Coronary artery (tissue), 2 donors: Measurements from ENCODE around the gene VMP1.
"Not testable (repeated sequence)": the region's sequence is repeated elsewhere in the genome, so short reads cannot be mapped to it uniquely, and the experiment has no call there.

ENCODE experiments used
- DNase-seq: peaks from one replicate; pipeline ENCODE4 v3.0.0-alpha.2; 2017; ENCODE audit warnings: low spot score
- H3K27ac ChIP-seq, 2 donors: fragments of 200-600 bp; sonication (generic); one replicate each; pipeline ENCODE4 v1.5.1; 2016 to 2019
- H3K4me3 ChIP-seq: fragments of 200-600 bp; sonication (generic); 2 replicates; pipeline ENCODE4 v1.5.1; 2016; ENCODE audit warnings: mild to moderate bottlenecking, moderate library complexity
- CTCF ChIP-seq: fragments of 200-600 bp; sonication (generic); IDR thresholded peaks from one replicate; pipeline ENCODE4 v1.5.1; 2019; ENCODE audit warnings: antibody characterized with exemption

Gene VMP1

GRCh38 chr17:59838052-59838916, 130.8 kb downstream of the VMP1 start:
- no peak for DNase-seq
- no peak for TF ChIP-seq CTCF
- Histone ChIP-seq H3K27ac (peak overlapping the region; percentile 91 to 95), H3K4me3 (peak overlapping the region; percentile 74)

DNA sequence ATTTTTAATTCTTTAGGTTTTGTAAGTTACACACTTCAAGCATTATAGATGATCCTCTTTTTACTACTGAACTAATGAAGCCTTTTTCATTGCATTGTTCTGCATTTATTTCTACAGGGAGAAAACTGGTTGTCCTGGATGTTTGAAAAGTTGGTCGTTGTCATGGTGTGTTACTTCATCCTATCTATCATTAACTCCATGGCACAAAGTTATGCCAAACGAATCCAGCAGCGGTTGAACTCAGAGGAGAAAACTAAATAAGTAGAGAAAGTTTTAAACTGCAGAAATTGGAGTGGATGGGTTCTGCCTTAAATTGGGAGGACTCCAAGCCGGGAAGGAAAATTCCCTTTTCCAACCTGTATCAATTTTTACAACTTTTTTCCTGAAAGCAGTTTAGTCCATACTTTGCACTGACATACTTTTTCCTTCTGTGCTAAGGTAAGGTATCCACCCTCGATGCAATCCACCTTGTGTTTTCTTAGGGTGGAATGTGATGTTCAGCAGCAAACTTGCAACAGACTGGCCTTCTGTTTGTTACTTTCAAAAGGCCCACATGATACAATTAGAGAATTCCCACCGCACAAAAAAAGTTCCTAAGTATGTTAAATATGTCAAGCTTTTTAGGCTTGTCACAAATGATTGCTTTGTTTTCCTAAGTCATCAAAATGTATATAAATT, 132.3 kb downstream of the VMP1 start:
- Histone ChIP-seq H3K27ac (peak overlapping the region; percentile 91 to 95), H3K4me3 (peak overlapping the region; percentile 74)
- no peak for TF ChIP-seq CTCF
- DNase-seq: no peak

DNA sequence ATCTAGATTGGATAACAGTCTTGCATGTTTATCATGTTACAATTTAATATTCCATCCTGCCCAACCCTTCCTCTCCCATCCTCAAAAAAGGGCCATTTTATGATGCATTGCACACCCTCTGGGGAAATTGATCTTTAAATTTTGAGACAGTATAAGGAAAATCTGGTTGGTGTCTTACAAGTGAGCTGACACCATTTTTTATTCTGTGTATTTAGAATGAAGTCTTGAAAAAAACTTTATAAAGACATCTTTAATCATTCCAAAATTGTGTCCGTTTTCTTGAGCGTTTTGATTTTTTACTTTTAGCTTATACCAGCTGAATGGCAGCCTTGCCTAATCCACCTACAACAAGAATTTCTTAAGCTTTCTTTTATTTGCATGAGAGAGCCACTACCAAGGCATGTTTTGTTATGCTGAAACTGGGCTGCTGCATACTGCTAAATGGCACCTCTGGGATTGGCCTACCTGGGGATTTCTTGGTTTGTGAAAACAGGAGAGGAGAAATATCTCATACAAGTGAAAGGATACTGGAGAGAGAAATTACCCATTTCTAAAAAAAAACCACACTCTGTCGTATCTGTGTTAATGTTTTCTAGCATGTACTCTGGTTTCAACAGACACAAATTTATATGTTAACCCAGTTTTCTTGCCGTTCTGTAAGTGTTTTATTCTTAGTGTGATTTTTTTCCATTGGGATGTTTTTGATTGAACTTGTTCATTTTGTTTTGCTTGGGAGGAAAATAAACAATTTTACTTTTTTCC, 133.1 kb downstream of the VMP1 start:
- no peak for TF ChIP-seq CTCF
- no peak for DNase-seq
- Histone ChIP-seq H3K4me3 (peak overlapping the region; percentile 74), H3K27ac (peak overlapping the region; percentile 91 to 95)

DNA sequence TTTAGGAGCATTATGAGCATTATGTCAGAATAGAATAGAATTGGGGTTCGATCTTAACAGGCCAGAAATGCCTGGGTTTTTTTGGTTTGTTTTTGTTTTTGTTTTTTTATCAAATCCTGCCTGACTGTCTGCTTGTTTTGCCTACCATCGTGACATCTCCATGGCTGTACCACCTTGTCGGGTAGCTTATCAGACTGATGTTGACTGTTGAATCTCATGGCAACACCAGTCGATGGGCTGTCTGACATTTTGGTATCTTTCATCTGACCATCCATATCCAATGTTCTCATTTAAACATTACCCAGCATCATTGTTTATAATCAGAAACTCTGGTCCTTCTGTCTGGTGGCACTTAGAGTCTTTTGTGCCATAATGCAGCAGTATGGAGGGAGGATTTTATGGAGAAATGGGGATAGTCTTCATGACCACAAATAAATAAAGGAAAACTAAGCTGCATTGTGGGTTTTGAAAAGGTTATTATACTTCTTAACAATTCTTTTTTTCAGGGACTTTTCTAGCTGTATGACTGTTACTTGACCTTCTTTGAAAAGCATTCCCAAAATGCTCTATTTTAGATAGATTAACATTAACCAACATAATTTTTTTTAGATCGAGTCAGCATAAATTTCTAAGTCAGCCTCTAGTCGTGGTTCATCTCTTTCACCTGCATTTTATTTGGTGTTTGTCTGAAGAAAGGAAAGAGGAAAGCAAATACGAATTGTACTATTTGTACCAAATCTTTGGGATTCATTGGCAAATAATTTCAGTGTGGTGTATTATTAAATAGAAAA, 133.8 kb downstream of the VMP1 start:
- Histone ChIP-seq H3K4me3 (peak overlapping the region; percentile 74), H3K27ac (peak overlapping the region; percentile 91 to 95)
- not testable (repeated sequence) for DNase-seq

DNA sequence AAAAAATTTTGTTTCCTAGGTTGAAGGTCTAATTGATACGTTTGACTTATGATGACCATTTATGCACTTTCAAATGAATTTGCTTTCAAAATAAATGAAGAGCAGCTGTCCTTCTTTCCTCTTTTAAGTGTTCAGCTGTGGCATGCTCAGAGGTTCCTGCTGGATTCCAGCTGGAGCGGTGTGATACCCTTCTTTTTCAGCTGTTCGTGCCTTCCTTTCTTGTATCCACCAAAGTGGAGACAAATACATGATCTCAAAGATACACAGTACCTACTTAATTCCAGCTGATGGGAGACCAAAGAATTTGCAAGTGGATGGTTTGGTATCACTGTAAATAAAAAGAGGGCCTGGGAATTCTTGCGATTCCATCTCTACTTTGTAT, 134.4 kb downstream of the VMP1 start:
- Histone ChIP-seq H3K27ac (peak overlapping the region; percentile 59 to 91), H3K4me3 (peak overlapping the region; percentile 74)
- not testable (repeated sequence) for DNase-seq

DNA sequence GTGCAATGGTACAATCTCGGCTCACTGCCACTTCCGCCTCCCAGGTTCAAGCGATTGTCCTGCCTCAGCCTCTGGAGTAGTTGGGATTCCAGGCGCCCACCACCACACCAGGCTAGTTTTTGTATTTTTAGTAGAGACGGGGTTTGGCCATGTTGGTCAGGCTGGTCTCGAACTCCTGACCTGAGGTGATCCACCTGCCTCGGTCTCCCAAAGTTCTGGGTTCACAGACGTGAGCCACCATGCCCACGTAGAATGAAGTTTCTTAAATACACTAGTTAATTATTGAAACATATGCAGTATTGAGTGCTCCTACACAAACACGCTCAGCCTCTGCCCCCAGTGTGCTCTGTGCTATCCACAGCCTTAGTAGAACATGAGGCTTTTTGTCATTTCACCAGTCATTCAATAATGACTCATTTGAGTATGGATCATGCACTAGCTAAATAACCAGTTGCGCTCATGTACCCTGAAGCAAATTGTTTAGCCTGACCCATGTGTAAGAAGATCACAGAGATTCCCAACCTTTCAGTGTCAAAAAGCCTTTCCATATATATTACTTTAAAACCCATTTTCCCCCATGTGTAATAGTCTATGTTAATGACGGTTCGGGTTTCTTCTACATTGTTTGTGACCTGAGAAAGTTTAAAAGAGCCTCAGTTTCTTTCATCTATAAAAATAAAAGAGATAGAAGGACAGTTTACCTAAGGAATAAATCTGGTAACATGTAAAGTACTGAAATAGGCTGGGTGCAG, 135.6 kb downstream of the VMP1 start:
- DNase-seq: no peak
- H3K4me3 ChIP-seq: no peak overlapping the region
- H3K27ac ChIP-seq: peak overlapping the region; percentile 59 to 76
- TF ChIP-seq CTCF: no peak

DNA sequence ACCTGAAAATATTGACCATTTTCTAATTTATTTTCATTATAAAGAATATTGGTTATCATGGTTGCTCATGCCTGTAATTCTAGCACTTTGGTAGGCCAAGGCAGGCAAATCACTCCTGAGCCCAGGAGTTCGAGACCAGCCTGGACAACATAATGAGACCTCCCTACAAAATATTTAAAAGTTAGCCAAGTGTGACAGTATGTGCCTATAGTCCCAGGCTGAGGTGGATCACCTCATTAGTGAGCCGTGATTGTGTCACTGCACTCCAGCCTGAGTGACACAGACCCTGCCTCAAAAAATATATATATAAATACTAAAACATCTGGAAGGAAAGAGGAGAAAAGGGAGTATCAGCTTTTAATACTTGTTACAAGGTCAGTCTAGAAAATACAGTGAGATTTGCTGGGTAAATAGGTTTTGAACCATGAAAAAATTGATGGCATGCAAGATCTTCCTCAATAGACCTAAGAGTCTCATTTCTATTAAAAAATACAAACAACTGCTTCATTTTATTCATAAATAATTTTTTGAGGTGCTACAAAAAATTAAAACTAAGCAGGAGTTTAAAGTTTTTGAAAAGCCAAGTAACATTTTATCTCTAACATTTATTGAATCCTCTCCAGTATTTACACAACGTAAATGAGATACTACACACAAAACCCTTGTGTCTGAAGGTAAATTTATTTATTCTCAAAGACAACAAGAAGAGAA, 137.6 kb downstream of the VMP1 start:
- Histone ChIP-seq H3K27ac (peak overlapping the region; percentile 82 to 91), H3K4me3 (no peak overlapping the region)
- TF ChIP-seq CTCF: no peak
- DNase-seq: no peak
